UCSD-AML1 (cell line): ENCODE results near the gene KLRC4.
"Not testable (repeated sequence)": the region's sequence is repeated elsewhere in the genome, so short reads cannot be mapped to it uniquely, and the experiment has no call there.

ENCODE experiments used
- DNase-seq: peaks from one replicate; lab custom pipeline; 2025; ENCODE audit not compliant: unreplicated experiment; lab: John Stamatoyannopoulos, UW

The KLRC4 gene, protein sequence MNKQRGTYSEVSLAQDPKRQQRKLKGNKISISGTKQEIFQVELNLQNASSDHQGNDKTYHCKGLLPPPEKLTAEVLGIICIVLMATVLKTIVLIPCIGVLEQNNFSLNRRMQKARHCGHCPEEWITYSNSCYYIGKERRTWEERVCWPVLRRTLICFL

DNA sequence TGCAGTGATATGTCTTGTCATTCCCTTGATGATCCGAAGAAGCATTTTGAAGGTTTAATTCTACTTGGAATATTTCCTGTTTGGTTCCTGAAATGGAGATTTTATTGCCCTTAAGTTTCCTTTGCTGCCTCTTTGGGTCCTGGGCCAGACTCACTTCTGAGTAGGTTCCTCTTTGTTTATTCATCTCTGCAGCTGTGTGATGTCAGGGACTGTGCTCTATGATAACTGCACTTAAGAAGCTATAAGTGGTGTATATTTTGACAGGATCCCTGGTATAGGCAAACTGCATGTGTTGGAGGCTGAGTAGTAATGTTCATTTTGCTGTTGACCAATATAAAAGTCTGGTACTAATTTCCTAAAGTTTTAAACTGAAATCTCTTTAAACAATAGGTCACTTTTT is at the start of gene KLRC4:
Gene KLRC4 (minus strand): TSS at position 366 of the 400 bp plus-strand sequence. CDS start 182 bp downstream, at position 184.
- DNase-seq, result no peak

DNA sequence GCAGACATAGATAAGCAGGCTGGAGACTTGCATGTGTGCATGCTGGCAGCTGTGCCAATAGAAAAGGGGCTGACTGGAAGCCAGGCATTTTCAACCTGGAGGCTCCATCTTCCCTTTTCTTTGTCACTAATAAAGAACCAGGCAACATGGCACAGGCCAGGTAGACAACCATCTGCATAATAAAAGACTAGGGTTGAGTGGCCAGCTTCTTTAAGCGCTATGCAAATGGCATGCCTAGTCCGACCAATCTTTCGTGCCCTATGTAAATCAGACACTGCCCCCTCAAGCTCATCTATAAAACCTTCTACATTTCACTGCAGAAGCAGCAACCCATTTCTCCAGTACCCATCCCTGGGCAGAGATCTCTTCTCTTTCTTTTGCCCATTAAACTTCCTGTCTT is 48.2 kb upstream of the KLRC4 start:
- DNase-seq, result no peak

DNA sequence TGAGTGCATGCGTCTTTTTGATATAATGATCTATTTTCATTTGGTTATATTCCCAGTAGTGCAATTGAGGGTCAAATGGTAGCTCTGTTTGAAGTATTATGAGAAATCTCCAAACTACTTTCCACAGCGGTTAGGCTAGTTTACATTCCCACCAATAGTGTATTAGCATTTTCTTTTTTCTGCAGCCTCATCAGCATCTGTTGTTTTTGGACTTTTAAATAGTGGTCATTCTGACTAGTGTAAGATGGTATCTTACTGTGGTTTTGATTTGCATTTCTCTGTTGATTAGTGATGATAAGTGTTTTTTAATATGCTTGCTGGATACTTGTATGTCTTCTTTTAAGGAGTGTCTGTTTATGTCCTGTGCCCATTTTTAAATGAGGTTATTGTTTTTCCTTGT is 47.3 kb upstream of the KLRC4 start:
- DNase-seq, result no peak

DNA sequence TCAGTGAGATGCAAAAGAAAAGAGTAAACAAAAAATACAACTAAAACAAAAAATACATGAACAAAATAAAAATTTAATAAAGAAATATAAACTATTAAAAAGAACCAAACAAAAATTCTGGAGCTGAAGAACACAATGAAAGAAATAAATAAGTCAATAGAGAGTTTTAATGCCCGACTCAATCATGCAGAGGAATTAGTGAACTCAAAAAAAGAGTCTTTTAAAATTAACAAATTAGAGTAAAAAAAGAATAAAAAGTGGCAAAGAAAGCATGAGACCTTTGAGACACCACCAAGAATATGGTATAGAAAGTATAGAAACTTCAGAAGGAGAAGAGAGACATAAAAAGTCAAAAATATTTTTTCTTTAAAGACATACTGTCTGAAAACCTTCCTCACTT is 46.2 kb upstream of the KLRC4 start:
- no peak for DNase-seq

DNA sequence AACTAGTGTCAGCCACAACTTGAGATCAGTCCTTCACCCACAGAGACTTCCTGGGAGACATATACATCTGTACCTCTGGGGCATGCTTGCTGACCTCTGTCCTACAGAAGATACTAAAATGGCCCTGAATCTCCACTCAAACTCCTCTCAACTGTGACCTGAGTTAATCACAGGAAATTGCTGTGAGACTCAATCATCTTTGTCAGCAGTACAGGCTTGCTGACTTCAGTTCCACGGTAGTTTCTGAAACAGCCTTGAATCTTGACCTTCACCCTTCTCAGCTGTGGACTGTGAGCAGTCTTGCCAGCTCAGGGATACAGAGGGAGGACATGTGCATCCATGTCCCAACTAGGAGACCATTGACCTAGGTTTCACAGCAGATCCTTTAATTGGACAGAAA is 45.0 kb upstream of the KLRC4 start:
- no peak for DNase-seq

DNA sequence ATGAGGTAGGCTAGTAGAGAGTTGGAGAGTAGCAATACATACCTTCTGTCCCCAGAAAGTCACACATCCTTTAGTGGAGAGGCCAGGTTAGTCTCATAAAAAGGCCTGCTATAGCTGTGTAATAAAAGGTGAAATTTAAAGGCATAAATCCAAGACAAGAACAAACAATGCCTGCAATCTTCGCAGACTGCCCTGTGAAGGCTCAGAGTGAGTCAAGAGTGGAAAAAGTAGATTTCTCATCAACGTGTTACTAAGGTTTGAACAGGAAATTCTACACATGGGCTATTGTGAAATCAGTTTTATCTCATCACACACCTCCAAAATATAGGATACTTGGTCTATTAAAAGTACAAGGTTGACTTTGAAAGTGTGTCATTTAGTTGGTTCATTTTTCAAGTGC is 43.6 kb upstream of the KLRC4 start, which contains the start of gene KLRC1:
Gene KLRC1 (minus strand): TSS at position 222 of the 400 bp plus-strand sequence. CDS start 2,221 bp downstream, outside the sequence.
- DNase-seq, result no peak

DNA sequence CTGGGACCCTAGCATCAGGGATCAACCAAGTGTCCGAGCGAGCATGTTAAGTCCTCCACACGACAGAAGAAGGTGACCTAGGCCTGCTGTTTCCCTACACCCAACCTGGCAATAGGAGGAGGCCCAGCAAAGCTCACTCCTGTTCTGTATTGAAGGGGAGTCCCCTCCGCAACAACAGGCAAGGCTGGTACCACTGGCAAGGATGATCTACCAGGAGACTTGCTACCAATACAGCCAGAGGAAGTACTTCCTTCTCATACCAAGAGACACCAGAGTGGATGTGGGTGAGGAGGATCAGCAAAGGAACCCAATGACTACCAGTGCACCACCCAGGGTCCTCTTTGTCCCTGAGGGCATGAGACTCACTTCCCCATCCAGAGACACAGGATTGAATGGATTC is 38.7 kb upstream of the KLRC4 start:
- no peak for DNase-seq

DNA sequence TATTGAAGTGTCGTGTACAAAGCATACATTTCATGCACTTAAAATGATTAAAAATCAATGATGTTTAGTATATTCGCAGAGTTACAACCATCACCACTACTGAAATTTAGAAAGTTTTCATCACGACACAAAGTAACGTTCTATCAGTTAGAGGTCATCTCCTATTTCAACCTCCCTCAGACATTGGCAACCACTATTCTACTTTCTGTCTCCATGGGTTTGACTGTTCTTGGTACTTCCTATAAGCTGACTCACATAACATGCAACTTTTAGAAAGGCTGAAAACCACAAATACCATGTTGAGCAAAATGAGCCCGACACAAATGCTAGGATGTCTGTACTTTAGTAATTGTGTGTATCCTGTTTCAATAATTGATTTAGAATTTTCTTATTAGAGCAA is 36.5 kb upstream of the KLRC4 start:
- not testable (repeated sequence) for DNase-seq

DNA sequence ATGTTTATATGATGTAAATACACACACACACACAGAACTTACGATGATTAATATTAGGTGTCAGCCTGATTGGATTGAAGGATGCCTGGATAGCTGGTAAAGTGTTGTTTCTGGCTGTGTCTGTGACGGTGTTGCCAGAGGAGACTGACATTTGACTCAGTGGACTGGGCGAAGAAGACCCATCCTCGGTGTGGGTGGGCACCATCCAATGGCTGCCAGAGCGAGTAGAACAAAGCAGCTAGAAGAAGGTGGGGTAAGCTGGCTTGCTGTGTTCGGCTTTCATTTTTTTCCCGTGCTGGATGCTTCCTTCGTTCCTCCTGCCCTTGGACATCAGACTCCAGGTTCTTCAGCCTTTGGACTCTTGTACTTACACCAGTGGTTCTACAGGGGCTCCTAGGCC is 31.6 kb upstream of the KLRC4 start:
- not testable (repeated sequence) for DNase-seq

DNA sequence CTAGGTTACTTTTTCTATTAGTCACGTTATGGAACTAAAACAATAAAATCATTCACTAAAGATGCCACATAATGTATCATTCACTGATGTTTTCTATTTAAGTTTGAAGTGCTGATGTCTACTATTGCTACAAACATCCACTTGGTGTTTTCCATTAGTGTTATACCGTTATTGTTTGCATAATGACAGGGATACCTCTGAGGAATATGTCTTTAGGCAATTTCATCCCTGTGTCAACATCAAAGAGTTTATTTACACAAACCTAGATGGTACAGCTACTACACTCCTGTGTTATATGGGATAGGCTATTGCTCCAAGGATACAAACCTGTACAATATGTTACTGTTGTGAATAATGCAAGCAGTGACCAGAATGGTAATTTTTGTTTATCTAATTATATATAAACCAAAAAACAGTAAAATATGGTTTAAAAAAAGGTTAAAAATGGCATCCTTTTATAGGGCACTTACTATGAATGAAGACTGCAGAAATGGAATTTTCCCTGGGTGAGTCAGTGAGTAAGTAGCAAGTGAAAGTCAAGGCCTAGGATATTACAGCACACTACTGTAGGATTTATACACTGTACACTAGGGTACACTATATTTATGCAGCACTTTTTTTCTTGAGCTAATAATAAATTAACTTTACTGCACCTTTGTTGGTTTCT is 30.2 kb upstream of the KLRC4 start:
- DNase-seq, result not testable (repeated sequence)

DNA sequence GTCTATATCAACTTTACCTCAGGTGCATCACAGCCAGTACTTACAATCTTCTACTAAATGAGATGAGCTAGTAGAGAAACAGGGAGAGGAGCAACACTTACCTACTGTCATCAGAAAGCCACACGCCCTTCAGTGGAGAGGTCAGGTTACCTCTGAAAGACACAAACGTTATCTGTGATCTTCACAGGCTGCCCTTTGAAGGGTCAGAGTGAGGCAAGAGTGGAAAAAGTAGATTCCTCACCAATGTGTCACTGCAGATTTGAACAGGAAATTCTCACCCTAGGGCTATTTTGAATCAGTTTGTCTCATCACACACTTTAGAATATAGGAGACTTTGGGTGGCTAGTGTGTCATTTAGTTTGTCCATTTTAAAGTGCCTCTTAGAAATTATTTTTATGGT is 28.0 kb upstream of the KLRC4 start:
- not testable (repeated sequence) for DNase-seq

DNA sequence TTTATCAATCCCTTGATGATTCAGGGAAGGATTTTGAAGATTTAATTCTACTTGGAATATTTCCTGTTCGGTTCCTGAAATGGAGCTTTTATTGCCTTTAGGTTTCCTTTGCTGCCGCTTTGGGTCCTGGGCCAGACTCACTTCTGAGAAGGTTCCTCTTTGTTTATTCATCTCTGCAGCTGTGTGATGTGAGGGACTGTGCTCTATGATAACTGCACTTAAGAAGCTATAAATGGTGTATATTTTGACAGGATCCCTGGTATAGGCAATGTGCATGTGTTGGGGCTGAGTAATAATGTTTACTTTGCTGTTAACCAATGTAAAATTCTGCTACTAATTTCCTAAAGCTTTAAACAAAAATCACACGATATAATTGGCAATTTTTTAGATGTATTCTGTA is 26.3 kb upstream of the KLRC4 start, which contains the start of gene KLRC2:
Gene KLRC2 (minus strand): TSS at position 195 of the 400 bp plus-strand sequence. CDS start 24 bp downstream, at position 171.
- DNase-seq, result not testable (repeated sequence)

DNA sequence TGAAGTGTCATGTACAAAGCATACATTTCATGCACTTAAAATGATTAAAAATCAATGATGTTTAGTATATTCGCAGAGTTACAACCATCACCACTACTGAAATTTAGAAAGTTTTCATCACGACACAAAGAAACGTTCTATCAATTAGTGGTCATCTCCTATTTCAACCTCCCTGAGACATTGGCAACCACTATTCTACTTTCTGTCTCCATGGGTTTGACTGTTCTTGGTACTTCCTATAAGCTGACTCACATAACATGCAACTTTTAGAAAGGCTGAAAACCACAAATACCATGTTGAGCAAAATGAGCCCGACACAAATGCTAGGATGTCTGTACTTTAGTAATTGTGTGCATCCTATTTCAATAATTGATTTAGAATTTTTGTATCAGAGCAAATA is 21.1 kb upstream of the KLRC4 start:
- DNase-seq, result not testable (repeated sequence)

DNA sequence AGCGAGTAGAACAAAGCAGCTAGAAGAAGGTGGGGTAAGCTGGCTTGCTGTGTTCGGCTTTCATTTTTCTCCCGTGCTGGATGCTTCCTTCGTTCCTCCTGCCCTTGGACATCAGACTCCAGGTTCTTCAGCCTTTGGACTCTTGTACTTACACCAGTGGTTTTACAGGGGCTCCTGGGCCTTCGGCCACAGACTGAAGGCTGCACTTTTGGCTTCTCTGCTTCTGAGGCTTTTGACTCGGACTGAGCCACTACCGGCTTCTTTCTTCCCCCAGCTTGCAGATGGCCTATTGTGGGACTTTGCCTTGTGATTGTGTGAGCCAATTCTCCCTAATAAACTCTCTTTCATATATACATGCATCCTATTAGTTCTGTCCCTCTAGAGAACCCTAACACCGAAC is 16.4 kb upstream of the KLRC4 start:
- not testable (repeated sequence) for DNase-seq

DNA sequence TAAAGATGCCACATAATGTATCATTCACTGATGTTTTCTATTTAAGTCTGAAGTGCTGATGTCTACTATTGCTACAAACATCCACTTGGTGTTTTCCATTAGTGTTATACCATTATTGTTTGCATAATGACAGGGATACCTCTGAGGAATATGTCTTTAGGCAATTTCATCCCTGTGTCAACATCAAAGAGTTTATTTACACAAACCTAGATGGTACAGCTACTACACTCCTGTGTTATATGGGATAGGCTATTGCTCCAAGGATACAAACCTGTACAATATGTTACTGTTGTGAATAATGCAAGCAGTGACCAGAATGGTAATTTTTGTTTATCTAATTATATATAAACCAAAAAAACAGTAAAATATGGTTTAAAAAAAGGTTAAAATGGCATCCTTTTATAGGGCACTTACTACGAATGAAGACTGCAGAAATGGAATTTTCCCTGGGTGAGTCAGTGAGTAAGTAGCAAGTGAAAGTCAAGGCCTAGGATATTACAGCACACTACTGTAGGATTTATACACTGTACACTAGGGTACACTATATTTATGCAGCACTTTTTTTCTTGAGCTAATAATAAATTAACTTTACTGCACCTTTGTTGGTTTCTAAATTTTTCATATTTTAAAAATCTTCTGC is 14.8 kb upstream of the KLRC4 start:
- DNase-seq, result not testable (repeated sequence)

DNA sequence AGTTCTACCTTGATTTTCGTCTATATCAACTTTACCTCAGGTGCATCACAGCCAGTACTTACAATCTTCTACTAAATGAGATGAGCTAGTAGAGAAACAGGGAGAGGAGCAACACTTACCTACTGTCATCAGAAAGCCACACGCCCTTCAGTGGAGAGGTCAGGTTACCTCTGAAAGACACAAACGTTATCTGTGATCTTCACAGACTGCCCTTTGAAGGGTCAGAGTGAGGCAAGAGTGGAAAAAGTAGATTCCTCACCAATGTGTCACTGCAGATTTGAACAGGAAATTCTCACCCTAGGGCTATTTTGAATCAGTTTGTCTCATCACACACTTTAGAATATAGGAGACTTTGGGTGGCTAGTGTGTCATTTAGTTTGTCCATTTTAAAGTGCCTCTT is 12.6 kb upstream of the KLRC4 start:
- DNase-seq, result not testable (repeated sequence)

DNA sequence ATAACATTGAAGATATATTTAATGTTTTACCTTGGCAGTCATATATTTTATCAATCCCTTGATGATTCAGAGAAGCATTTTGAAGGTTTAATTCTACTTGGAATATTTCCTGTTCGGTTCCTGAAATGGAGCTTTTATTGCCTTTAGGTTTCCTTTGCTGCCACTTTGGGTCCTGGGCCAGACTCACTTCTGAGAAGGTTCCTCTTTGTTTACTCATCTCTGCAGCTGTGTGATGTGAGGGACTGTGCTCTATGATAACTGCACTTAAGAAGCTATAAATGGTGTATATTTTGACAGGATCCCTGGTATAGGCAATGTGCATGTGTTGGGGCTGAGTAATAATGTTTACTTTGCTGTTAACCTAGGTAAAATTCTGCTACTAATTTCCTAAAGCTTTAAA is 10.8 kb upstream of the KLRC4 start, which contains the start of gene KLRC3:
Gene KLRC3 (minus strand): TSS at position 262 of the 400 bp plus-strand sequence. CDS start 45 bp downstream, at position 217.
- not testable (repeated sequence) for DNase-seq

DNA sequence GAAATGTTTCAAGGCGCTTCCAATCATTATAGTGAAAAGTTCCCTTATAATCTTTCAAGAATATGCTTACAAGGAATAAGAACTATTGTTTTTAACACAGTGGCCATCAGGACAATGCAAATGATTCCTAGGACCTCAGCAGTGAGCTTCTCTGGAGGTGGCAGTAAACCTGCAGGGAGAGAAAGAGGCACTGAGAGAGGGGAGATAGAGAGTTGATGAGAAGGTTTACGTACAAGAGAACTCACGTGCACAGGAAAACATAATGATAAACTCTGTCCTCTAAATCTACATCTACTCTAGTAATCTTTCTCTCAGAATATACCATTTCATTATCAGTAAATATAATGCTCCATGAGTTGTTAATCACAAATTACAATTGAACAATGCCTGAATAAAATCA is 715 bp downstream of the KLRC4 start:
- DNase-seq, result no peak

DNA sequence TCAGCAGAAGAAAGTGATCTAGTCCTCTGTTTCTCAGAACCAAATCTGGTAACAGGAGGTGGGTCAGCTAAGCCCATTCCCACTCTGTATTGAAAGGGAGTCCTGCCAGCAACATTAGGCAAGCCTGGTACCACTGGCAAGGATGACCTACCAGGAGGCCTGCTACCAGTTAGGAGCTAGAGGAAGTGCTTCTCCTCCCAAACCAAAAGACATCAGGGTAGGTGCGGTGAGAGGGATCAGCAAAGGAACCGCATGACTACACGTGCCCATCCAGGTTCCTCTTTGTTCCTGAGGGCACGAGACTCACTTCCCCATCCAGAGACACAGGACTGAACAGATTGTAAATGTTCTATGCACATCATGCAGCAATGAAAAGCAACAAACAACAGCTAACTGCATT is 2.8 kb downstream of the KLRC4 start:
- DNase-seq, result no peak

DNA sequence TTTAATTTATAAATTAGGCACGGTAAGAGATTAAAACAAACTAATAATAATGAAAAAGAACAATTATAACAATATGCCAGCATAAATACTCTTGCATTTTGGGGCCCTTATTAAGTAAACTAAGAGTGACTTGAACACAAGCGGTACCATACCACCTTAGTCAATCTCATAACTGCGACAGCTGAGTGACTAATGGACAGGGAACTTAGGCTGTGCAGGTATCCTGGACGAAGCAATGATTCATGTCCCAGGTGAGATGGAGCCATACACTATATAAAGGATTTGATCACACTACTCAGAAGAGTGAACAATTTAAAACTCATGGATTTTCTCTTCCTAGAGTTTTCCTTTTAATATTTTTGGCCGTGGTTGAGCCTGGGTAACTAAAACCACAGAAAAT is 4.3 kb downstream of the KLRC4 start:
- no peak for DNase-seq

DNA sequence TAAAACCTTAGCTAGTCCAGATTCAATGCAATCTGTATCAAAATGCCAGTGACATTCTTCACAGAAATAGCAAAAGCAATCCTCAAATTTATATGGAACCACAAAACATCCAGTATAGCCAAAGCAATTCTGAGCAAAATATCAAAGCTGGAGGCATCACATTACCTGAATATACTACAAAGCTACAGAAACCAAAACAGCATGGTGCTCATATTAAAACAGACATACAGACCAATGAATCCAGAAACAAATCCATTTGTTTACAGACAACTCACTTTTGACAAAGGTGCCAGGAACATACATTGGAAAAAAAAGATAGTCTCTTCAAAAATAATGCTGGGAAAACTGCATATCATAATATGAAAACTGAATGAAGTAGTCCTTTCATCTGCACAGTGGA is 4.8 kb downstream of the KLRC4 start:
- no peak for DNase-seq

DNA sequence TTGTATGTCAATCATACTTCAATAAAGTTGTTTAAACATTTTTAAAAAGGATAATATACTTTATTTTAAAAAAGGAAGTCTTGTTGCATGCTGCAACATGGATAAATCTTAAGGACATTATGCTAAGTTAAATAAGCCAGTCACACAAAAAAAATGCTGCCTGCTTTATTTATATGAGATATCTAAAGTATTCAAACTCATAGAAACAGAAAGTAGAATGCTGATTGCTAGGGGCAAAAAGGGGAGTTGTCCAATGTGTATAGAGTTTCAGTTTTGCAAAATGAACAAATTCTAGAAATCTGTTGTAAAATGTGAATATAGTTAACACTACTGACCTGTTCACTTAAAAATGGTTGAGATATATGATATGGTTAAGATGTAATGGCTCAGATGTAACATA is 8.7 kb downstream of the KLRC4 start:
- no peak for DNase-seq
